DLD1 (cell line): Measurements from ENCODE around the gene NKX2-2.

Source experiments
- in situ Hi-C: cut with HindIII; loops from 2 replicates; pipeline ENCODE4 v1.10.0; 2017; ENCODE audit warnings: low sequenced_read_pairs

The NKX2-2 gene

DNA sequence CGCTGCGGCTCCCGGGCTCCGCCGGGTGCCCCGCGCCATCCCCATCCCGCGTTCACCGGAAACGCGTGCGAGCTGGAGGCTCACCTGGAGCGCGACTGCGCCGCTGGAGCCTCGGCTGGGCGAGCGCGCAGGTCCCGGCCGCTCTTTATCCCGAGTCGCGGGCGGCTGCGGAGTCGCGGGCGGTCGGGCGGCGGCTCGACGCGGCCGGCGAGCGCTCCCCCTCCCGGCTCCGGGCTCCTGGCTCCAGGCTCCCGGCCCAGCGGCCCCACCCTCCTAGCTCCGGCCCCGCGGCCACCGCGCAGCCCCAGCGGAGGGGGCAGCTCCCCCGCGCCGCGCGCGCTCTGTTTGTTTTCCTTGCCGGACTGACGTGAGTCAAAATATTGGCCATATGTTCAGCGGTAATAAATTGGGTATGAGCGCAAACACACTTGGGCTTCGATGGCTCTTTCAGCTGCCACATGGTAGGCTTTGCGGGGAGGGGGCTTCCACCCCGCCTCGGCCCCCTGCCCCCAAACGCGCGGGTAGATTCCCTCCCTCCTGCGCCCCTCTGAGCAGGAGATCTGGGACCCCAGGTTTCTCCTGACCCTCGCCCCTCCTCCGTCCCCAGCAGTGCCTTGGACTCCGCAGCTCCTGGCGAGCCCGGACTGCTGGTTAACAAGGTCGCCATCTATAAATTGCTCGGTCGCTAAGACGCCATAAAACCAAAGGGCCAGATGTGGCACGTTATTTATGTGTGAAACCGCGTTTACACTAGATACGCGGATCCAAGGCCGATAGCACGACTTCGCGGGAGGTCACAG, 8.8 kb upstream of the NKX2-2 start:
- in situ Hi-C loops: no loop called here

DNA sequence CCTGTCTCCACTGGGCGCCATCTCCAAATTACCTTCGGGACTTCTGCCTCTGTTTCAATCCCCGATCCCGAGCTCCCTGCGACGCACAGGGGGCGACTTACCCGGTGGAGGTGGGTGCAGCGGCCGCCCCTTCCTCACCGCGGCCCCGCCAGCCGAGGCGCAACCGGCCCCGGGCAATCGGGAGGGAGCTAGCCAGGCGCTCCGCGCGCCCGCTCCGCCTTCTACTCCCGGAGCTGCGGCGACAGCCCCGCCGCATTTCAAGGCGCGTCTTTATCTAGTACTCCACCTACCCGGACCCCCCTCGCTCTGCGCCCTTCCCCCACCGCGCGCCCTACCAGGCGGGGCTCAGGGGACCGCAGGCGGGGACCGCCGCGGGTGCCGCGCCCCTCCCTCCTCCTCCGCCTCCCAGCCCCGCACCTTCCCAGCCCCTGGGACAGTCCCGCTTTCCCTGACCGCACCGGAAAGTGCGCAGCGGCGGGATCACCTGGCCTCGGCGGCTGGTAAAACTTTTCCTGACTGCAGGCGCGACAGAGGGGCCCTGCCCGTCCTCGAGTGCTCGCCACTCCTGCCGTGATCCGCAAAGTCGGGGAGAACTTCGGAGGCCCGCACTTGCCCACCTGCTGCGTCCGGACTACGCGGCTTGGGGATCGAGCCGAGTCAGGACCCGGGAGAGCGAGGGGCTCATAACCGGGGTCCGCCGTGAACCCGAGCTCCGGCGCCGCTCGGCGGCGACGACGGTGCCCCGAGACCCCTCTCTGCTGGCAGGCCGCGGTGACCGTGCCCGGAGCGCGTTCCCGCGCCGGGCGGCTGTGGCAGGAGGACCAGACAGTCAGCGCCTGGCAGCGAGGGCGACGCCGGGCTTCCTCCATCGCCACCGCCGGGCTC, 8.0 kb upstream of the NKX2-2 start:
- in situ Hi-C loops: no loop called here

DNA sequence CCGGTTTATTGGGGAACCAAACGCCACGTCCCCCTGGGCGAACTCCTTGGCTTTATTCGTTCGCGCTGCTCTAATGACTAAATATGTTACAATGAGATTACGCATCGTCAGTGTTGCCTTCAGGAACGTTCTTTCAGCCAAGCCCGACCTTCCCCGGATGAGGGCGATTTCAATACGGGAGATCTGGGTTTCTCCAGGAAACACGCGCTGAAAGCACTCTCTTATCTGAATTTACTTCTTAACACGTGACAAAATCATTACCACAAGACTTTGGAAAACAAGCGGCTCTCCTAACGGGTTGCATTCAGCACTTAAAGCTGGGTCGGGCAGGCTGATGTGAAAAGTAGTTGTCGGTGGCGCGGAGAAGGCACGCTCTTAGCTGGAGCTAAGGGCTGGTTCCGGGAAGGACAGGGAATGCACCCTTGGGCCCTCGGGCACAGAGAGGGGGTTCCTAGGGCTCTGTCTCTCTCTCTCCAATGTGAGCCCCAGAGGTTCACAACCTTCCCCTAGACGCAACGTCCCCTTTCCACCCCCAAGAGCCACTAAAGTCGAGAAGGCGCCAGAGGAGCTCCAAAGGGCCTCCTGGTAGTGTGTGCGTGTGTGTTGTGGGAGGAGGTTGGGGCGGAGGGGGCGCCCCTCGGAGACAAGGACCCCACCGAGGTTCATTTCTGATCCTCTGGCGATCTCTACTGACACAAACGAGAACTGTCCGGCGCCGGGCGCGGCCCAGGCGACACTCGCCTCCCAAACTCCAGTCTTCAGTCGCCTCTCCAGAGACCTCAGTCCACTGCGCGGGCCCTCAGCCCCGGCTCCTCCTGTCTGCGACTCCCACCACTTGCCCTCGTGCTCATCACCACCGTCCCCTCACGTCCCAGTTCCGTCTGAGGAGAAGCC, 7.1 kb upstream of the NKX2-2 start:
- in situ Hi-C loops: no loop called here

DNA sequence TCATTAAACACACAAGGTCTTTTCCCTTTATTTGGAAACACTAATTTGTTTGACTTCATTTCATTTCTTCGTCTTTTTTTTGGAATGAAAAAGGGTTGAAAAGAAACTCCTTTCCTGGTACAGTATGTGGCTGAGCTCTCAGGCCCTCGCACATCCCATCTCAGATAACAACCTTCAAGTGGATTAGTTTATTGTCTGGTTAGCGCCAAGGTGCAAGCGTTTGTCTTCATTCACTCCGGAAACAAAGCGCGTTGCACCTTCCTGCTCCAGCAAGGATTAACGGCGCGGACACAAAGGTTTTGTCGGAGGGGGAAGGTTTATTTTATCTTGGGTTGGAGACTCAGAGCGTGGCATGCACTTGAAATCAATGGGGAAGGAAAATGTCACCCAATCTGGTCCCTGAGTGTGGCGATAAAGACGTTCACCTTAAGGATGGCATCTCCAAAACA, 5.3 kb upstream of the NKX2-2 start:
- in situ Hi-C loops: no loop called here

DNA sequence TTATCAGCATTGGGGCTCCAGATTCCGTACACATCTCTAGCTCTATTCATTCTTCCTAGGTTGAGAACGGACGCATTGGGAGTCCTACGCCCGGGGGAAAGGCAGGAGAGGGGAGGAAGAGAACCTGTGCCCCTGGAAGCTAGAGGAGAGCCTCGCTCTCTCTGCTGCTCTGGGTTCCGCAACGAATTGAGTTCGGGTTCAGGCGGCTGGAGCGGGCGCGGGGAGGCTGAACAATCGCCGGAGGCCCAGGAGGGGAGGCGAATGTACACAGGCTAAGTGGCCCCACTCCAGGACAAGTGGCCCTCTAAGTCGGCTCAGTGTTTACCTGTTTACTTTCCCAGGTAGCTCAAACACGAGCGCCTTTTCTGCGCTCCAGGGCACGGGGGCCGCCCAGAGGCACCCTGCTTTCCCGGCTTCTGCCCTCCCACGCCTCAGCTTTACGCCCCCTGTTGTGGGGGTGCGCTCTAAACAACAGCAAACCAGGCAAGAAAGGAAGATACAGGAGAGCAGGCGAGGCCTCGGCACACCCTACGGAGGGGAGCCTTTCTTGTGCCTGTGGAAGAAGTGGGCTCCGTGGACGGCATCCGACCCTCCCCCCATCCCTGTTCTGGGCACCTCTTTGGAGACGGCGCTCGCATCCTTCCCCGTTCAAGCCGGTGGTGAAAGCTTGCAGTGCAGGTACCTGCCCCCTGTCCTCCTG, 4.6 kb upstream of the NKX2-2 start:
- in situ Hi-C loops: no loop called here

DNA sequence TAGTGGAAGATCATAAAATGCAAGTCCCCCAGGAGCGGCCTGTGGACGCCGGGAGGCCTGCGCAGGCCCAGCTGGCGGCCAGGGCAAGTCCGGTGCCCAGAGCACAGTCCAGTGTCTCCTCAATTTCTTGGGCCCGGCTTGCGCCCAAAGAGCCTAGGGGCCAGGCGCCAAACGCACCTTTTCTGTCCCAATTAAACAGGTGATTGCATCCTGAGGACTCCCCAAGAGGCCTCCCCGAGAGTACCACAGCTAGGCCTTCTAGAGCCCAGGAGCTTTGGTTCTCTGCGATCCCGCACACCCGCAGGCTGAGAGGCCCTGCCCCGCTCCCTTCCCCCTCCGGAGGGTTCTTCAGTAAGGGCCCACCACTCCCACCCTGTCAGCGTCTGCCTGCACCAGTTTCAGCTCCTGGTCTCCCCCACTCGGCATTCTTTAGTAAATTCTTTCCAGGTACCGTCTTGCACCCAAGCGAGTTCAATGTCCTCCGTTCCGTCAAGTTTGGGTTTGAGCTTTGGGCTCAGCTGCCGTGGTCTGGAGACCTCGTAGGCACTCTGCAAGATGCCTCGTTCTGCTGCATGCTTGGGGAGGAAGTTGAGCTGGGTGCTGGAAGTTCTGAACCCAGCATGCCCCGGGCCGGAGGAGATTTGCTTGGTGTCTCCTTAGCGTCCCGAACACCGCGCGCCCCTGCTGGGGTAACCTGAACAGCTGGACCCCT, 3.9 kb upstream of the NKX2-2 start:
- in situ Hi-C loops: no loop called here

DNA sequence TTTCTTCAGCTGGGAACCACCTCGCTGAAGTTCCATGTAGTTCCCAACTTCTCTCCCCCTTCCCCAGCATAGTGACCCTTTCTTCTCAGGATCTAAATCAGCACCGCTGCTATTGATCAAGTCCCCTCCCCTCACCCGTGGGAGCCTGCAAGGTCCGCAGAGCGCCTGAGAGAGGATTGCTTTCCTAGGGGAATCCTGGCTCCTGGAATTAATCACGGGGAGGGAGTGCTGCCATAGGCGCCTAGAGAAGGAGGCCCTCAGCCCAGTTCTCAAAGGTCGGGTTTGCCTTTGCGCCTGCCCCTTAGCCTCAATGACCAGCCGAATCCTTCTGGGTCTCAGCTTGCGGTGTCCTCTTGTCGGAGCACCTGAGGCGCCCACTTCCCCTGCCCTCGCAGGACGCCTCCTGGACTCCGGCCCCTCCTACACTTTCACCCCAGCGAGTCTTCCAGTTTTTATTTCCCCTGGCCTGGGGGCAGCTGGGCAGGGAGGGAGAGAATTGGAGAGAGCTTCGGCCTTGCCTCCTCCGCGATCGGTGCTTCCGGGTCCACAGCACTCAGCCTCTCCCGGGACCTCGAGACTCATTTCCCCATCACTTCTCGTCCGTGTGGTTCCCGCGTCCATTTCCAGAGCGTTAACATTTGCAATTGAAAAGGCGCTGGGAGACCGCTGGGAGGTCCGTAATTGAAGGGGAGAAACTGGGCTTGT, 3.1 kb upstream of the NKX2-2 start:
- in situ Hi-C loops: no loop called here

DNA sequence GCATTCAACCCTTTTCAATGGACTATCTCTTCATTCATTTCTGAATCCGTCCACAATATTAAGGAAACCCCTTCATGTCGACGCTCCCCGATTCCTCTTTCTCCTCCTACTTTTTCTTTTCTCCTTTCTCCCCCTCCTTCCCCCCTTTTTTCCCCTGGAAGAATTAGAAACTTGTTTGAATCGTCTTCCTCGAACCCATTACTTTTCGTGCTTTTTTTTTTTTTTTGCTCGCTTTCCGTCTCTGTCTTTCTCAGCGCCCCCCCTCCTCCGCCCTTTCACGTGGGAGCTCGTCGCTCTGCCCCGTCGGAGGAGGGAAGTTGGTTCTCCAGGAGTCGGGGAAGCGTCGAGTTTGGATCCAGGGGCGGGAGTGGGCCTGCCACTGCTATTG, 2.3 kb upstream of the NKX2-2 start:
- in situ Hi-C loops: no loop called here

DNA sequence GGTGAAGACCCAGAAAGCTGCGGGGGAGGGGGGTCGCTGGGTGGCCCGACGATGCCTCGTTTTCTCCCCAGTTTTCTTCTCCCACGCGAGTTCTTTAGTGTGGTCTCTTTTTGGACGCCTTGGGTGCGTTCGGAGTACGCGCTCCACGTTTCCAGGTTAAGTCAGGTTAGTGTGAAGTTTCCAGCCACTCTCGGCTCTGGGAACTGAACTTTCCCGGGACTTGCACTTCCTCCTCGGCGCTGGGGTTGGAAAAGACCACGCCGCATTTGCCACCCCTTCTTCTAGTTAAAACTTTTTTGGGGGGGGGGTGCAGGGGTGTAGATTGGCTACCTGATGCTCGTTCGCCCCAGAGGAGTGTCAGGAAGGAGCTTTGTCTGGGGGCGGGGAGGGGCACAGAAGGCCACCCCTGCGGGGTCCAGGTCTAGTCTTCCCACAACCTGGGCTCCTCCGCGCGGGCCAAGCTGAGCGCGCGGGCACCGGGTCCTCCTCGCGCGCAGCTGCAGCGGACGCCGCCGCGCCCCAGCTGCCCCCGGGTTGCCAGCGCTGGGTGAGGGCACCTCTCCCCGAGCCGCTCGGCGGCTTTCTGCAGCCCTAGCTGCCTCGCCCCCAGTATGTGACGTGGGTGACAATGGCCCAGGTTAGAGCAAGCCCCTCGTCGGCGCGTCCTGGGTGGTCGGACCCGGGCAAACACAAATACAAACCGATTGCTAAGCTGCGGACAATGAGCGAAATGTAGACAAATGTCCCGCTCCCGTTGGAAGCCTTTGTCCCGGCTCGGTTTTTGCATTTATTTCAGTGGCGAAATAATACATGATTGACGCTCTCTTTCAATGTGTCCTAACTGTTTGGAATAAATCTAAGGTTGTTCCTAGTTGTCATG, 1.7 kb upstream of the NKX2-2 start:
- in situ Hi-C loops: no loop called here

DNA sequence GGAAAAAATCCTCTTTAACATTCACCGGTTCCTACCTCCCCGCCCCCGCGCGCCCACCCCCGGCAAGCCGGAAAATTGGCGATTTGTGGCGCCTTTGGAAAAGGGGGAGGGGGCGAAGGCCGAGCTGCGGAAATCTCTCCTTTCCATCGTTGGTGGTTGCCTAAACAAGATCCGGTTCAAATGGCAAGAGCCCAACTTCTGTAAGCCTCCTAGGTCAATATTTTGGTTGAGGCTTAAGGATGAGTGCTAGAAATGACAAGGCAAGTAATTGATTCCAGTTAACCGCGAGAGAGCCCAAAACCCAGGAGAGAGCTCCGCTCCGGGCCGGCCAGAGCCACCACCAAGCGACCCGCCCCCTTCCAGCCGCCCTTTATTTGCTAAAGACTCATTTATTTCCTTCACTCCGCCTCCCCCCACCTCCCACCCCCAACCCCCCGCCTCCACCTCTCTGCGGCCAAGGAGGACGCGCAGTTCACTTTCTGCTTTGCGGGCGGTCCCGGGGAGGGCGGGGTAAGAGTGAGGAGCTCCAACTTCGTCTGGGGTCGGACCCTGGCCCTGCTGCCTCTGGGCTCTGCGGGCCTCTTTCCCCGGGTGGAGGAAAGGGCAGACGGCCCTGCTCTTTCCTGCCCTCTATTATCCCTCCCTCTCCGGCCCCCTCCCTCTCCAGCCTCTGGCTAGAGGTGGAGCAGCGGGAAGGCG, 838 bp upstream of the NKX2-2 start:
- in situ Hi-C loops: no loop called here

DNA sequence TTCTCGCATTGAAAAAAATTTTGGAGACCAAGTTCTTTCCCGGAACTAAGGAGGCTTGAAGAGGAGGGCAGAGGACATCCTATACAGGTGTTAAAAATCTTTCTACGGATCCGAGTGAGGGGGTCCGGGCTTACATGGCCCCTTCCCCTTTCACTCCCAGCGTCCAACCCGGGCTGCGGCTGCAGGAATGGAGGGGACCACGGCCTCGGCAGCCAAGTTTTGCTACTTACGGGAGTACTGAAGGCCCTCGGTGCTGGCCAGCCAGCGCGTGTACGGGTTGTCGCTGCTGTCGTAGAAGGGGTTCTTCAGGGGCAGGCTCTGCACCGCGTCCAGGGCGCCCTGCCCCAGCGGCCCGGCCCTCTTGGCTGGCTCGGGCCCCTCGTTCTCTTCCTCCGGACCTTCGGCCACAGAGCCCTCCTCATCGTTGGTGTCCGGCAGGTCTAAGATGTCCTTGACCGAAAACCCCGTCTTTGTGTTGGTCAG, 642 bp downstream of the NKX2-2 start:
- in situ Hi-C loops: no loop called here

DNA sequence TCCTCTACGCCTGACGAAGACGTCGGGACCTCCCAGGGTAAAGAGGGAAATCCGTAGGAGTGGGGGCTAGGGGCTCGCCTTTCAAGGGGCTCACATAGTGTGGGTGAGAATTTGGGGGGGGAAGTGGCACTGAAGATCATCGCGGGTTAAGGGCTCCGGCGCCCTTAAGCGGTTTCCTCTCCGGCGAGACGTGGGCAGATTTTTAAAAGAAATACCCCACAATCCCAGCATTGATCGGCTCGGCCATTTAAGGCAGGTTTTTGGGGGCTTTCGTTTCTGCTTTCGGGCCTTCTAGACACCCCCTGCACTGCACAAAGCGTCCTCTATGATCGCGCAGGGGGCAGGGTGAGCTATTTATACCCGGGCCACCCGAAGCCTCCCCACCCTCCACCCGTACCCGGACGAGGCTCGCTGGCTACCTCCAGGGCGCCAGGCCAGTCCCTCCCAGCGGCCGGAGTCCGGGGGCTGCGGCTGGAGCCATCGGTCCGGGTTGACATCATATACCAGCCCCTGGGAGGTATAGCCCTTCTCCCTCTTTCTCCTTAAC, 1.2 kb downstream of the NKX2-2 start:
- in situ Hi-C loops: no loop called here

DNA sequence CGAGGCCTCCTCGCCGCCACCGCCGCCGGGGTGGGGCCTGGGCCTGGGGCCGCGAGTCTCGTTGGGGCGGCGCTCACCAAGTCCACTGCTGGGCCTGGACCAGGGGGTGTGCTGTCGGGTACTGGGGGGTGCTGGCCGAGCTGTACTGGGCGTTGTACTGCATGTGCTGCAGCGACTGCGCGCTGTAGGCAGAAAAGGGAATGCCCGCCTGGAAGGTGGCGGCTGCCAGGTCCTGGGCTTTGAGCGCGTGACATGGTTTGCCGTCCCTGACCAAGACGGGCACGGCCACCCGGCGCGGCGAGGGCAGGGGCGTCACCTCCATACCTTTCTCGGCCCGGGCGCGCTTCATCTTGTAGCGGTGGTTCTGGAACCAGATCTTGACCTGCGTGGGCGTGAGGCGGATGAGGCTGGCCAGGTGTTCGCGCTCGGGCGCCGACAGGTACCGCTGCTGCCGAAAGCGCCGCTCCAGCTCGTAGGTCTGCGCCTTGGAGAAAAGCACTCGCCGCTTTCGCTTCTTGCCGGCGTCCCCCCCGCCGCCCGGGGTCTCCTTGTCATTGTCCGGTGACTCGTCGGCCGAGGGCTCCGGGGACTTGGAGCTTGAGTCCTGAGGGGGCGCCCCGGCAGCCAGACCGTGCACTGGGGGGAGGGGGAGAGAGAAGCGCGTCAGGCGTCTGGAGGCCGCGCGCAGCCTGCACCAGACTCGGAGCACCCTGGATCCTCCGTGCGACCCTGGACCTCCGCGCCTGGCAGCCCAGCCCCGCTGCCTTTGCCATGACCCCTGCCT, 1.8 kb downstream of the NKX2-2 start:
- in situ Hi-C loops: no loop called here

DNA sequence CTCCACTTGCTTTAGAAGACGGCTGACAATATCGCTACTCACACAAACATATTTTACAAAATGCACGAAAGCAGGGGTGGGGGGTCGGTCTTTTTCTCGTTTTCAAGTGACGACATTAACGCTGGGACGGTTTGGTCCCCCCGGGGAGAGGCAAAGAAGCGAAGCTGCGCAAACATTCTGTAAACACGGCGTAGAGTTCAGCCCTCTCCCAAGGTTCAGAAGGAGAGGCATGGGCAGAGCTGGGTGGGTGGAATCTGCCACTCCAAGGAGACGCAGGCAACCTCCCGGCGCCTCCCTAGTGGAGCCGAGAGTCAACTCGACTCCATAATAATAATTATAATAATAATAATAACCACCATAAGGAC, 2.4 kb downstream of the NKX2-2 start:
- in situ Hi-C loops: no loop called here

DNA sequence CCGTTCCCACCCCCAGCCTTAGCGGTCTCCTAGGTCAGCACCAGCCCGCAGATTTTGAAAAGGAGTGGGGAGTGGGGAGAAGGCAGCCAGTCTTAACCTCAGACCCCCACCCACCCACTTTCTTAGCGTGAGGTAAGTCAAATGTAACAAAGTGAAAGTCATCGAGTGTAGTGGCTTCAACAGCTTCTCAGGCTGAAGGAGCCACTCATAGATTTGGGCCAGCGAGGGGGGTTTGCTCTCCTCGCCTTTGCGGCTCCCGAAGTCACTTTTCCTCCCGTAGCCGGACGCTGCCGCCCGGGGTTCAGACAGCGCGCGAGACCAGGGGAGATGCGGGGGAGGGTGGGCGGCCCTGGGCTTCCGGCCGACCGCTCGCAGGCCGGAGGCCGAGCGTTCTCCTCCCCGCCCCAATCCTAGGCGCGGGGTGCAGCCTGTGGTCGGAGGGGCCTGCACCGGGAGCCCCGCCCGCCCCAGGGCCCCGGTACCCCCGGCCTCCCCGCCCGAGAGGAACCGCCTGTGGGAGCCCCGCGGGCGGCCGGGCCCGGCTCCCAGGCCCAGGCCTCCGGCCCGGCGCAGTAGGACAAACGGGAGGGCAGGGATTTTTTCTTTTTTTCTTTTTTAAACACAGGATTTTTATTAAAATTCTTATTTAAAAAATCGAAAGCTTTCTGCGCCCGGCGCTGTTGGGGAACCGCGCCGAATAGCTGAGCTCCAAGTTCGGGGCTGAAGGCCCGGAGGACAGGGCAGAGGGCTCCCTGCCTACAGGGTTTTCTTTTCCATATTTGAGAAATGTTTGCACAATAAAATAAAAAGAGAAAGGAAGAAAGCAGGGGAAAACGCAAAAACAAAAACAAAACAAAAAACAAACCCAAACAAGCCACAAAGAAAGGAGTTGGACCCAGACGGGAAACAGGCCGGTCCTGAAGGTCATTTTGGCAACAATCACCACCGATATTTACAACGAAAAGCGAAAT, 3.2 kb downstream of the NKX2-2 start:
- in situ Hi-C loops: no loop called here
